ENCODE data around the gene ZNF385A. TPM values are rescaled to one million over a fixed set of nuclear protein-coding genes. Genes with fewer than 3 reads are reported as not detected.
"Not testable (repeated sequence)": the region's sequence is repeated elsewhere in the genome, so short reads cannot be mapped to it uniquely, and the experiment has no call there.

ZNF385A gene
- total RNA-seq, 1 experiment from 2014 or later, result 0.10 TPM

- not testable (repeated sequence) for DNase-seq (ENCODE audit: low spot score)
Measured at GRCh38 chr12:54325442-54326109, 59.0 kb downstream of the ZNF385A start.

GRCh38 chr12:54324617-54325441 lies 59.7 kb downstream of the ZNF385A start, which contains the start of gene COPZ1:
Gene COPZ1, plus strand, starts transcription at chr12:54325131. Its CDS starts 33 bp downstream, at chr12:54325164.
- peak; percentile 98 for DNase-seq (ENCODE audit: low spot score)

- no peak for DNase-seq (ENCODE audit: low spot score)
Measured at GRCh38 chr12:54321363-54321762, 63.2 kb downstream of the ZNF385A start.

Small RNA genes lying within 50 kb of the gene (small RNA-seq; reads per million reads assigned to genes)
- gene MIR148B (12.7 reads per million, percentile 90 among the genes with 10 or more reads in this experiment), gene RN7SL744P (not detected)

Other genes starting within 250 kb of the ZNF385A start
- gene SMUG1, start 195.7 kb downstream of the ZNF385A start, total RNA-seq (2014; rRNA removed; shearing (Covaris generic)), result 87.8 and 106 TPM in 2 replicates
- gene CBX5, start 104.6 kb downstream of the ZNF385A start, total RNA-seq (2014; rRNA removed; shearing (Covaris generic)), result 16.7 and 18.3 TPM in 2 replicates
- 283 and 287 TPM in 2 replicates for gene HNRNPA1, start 104.0 kb downstream of the ZNF385A start, total RNA-seq (2014; rRNA removed; shearing (Covaris generic))
- 0.20 TPM in 1 of 2 replicates, not detected in the other for gene NFE2, start 83.7 kb downstream of the ZNF385A start, total RNA-seq (2014; rRNA removed; shearing (Covaris generic))
- gene COPZ1, start 59.6 kb downstream of the ZNF385A start, total RNA-seq (2014; rRNA removed; shearing (Covaris generic)), result 83.7 and 89.9 TPM in 2 replicates
- not detected in 2 replicates for gene GPR84, start 20.2 kb downstream of the ZNF385A start, total RNA-seq (2014; rRNA removed; shearing (Covaris generic))
- not detected in 2 replicates for gene ITGA5, start 34.5 kb upstream of the ZNF385A start, total RNA-seq (2014; rRNA removed; shearing (Covaris generic))
- not detected in 2 replicates for gene GTSF1, start 88.9 kb upstream of the ZNF385A start, total RNA-seq (2014; rRNA removed; shearing (Covaris generic))
- gene NCKAP1L, start 113.0 kb upstream of the ZNF385A start, total RNA-seq (2014; rRNA removed; shearing (Covaris generic)), result not detected in 2 replicates
- gene PDE1B, start 164.9 kb upstream of the ZNF385A start, total RNA-seq (2014; rRNA removed; shearing (Covaris generic)), result not detected in 2 replicates
- not detected in 2 replicates for gene PPP1R1A, start 203.9 kb upstream of the ZNF385A start, total RNA-seq (2014; rRNA removed; shearing (Covaris generic))